CD14-positive monocyte (primary cell): ENCODE data around the gene ZNF408. TPM values are rescaled to one million over a fixed set of nuclear protein-coding genes. Genes with fewer than 3 reads are reported as not detected.

Experiments
- DNase-seq, 3 donors: peaks; one replicate each; pipeline ENCODE4 v3.0.0-alpha.2; 2011 to 2022
- H2AFZ ChIP-seq: 2 replicates; pipeline ENCODE4 v1.6.0; 2012; ENCODE audit warnings: mild to moderate bottlenecking, low read depth, low read length, inconsistent platforms; ENCODE audit not compliant: insufficient read depth, poor library complexity, severe bottlenecking
- H3K27ac ChIP-seq, 2 donors: 1 replicate in 1 of 2; 2 replicates in 1 of 2; pipeline ENCODE4 v1.5.1; 2012 to 2013; ENCODE audit warnings: low read length in 2 of 2, control low read depth in 1 of 2, inconsistent platforms in 1 of 2, low read depth in 1 of 2, mild to moderate bottlenecking in 1 of 2
- H3K27me3 ChIP-seq, 2 donors: one replicate each; pipeline versions ENCODE4 v1.6.0 to v1.6.1; 2011 to 2013; ENCODE audit warnings: low read length in 2 of 2; ENCODE audit not compliant: control insufficient read depth in 2 of 2, insufficient read depth in 2 of 2
- H3K36me3 ChIP-seq, 2 donors: replicated peaks in 1 of 2; 1 replicate in 1 of 2; 2 replicates in 1 of 2; pipeline versions ENCODE4 v1.5.1 to v1.6.1; 2012 to 2013; ENCODE audit warnings: low read length in 2 of 2, control low read depth in 1 of 2, inconsistent platforms in 1 of 2, mild to moderate bottlenecking in 1 of 2; ENCODE audit not compliant: insufficient read depth in 2 of 2, control insufficient read depth in 1 of 2
- H3K4me1 ChIP-seq, 2 donors: 1 replicate in 1 of 2; 2 replicates in 1 of 2; pipeline versions ENCODE4 v1.5.1 to v1.6.1; 2012 to 2013; ENCODE audit warnings: low read length in 2 of 2, control low read depth in 1 of 2, inconsistent platforms in 1 of 2, mild to moderate bottlenecking in 1 of 2, moderate library complexity in 1 of 2; ENCODE audit not compliant: insufficient read depth in 2 of 2, control insufficient read depth in 1 of 2
- H3K4me2 ChIP-seq: replicated peaks from 2 replicates; pipeline ENCODE3; 2012; ENCODE audit warnings: low read length, moderate library complexity, mild to moderate bottlenecking; ENCODE audit not compliant: poor library complexity, severe bottlenecking; ENCODE audit errors: extremely low read depth
- H3K4me3 ChIP-seq, 3 experiments: fragments of 200-600 bp in 1 of 3; sonication (generic) in 1 of 3; replicated peaks in 1 of 3; 1 replicate in 2 of 3; 2 replicates in 1 of 3; pipeline ENCODE4 v1.5.1; 2011 to 2013; ENCODE audit warnings: low read length in 3 of 3, mild to moderate bottlenecking in 3 of 3, control low read depth in 2 of 3, low read depth in 2 of 3, inconsistent platforms in 1 of 3, moderate library complexity in 1 of 3
- H3K79me2 ChIP-seq: 2 replicates; pipeline ENCODE4 v1.6.0; 2012; ENCODE audit warnings: mild to moderate bottlenecking, control low read depth, inconsistent platforms, low read length, moderate library complexity; ENCODE audit not compliant: insufficient read depth
- H3K9ac ChIP-seq: 2 replicates; pipeline ENCODE4 v1.6.0; 2017; ENCODE audit warnings: low read length, mild to moderate bottlenecking; ENCODE audit not compliant: insufficient read depth, poor library complexity, severe bottlenecking
- H3K9me3 ChIP-seq, 2 donors: replicated peaks in 1 of 2; 1 replicate in 1 of 2; 2 replicates in 1 of 2; pipeline versions ENCODE4 v1.5.1 to v1.6.1; 2012 to 2013; ENCODE audit warnings: low read length in 2 of 2, control low read depth in 1 of 2; ENCODE audit not compliant: control insufficient read depth in 1 of 2, insufficient read depth in 1 of 2
- H4K20me1 ChIP-seq: 2 replicates; pipeline ENCODE4 v1.6.0; 2012; ENCODE audit warnings: mild to moderate bottlenecking, low read length, control low read depth, moderate library complexity; ENCODE audit not compliant: insufficient read depth
- H3K27ac Mint-ChIP-seq, 7 donors: one replicate each; pipeline ENCODE4 v1.8.0; 2020; ENCODE audit warnings: mild to moderate bottlenecking in 7 of 7, mixed read lengths in 7 of 7, moderate library complexity in 6 of 7, inconsistent platforms in 2 of 7
- H3K27me3 Mint-ChIP-seq, 3 donors: one replicate each; pipeline ENCODE4 v1.8.0; 2021 to 2022; ENCODE audit warnings: low read depth in 3 of 3, mild to moderate bottlenecking in 3 of 3, mixed read lengths in 3 of 3, moderate library complexity in 3 of 3, inconsistent platforms in 1 of 3
- H3K36me3 Mint-ChIP-seq, 2 donors: one replicate each; pipeline ENCODE4 v1.8.0; 2020; ENCODE audit warnings: mixed read lengths in 2 of 2, inconsistent platforms in 1 of 2, mild to moderate bottlenecking in 1 of 2
- H3K4me1 Mint-ChIP-seq: one replicate; pipeline ENCODE4 v1.8.0; 2020; ENCODE audit warnings: mild to moderate bottlenecking, mixed read lengths
- H3K4me3 Mint-ChIP-seq, 2 donors: one replicate each; pipeline ENCODE4 v1.8.0; 2020; ENCODE audit warnings: mild to moderate bottlenecking in 2 of 2, mixed read lengths in 2 of 2, moderate library complexity in 1 of 2
- H3K9me3 Mint-ChIP-seq, 7 donors: one replicate each; pipeline ENCODE4 v1.8.0; 2020 to 2022; ENCODE audit warnings: mixed read lengths in 7 of 7, mild to moderate bottlenecking in 6 of 7, moderate library complexity in 6 of 7, inconsistent platforms in 2 of 7
- WGBS: methylation state at CpG from one replicate; pipeline ENCODE4 v1.1.5; 2013; ENCODE audit warnings: missing lambda C conversion rate; ENCODE audit not compliant: insufficient coverage; 5-methylcytosine and 5-hydroxymethylcytosine counted together
- intact Hi-C, 2 donors: fragments of 100-400 bp; cut with micrococcal nuclease; formaldehyde crosslinking; loops; one replicate each; pipeline versions ENCODE4 v1.15.0 to v1.15.1; 2023
- polyA plus RNA-seq, 3 donors: library from polyadenylated mRNA; depleted of rRNA in 1 of 3; unstranded in 2 of 3; stranded (reverse) in 1 of 3; fragments of 300-500 nt in 2 of 3; fragments of >200 nt in 1 of 3; fragmentation: Illumina TruSeq in 2 of 3; gene quantifications; 1 replicate in 2 of 3; 2 replicates in 1 of 3; pipeline ENCODE4 v1.2.3, GENCODE V29; 2012 to 2021
- TF ChIP-seq, protein P1 (sequence below): fragments of 200-600 bp; IDR thresholded peaks from one replicate; pipeline ENCODE4 v1.8.0; 2022; ENCODE audit warnings: antibody characterized with exemption, mild to moderate bottlenecking

The ZNF408 gene
- polyA plus RNA-seq, 3 donors = 4.1 to 4.5 (median 4.2) TPM

DNA sequence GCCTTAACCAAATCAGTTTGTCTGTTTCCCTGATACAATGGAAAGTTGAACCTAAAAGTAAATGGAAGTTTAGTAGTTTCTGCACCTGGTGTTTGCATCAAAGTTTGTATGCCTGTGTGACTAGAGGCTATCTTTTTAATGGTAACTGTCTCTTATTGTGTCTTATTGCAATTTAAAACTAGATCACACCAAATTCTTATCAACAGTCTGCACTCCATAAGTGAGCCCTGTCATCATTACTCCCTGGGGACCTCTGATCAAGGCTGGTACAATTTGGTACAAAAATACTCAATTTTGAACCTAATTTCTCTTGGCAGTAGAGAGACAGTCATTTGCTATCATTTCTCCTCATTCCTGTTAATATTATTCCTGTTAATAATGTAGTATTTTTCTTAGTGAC lies 38.5 kb upstream of the ZNF408 start:
- Mint-ChIP-seq H3K4me3 (no peak overlapping the region), H3K9me3 (no peaks in the 10 kb centered on the region), H3K4me1 (peaks cover 26% of the 10 kb centered on the region), H3K27me3 (peaks cover 0 to 1% (median 0%) of the 10 kb centered on the region in 3 donors), H3K36me3 (peaks cover 83 to 97% of the 10 kb centered on the region in 2 donors), H3K27ac (peak overlapping the region in 1 of 7 donors; percentile 36)
- no peak overlapping the region for H3K4me2 ChIP-seq
- H3K27me3 ChIP-seq = no peaks in the 10 kb centered on the region
- H4K20me1 ChIP-seq = peaks cover 5% of the 10 kb centered on the region
- H3K79me2 ChIP-seq = peaks cover 17% of the 10 kb centered on the region
- intact Hi-C loops = no loop called here
- H3K4me3 ChIP-seq = no peak overlapping the region
- peaks cover 77 to 97% of the 10 kb centered on the region in 2 donors for H3K36me3 ChIP-seq
- no peak overlapping the region for H3K27ac ChIP-seq
- H3K9me3 ChIP-seq = no peaks in the 10 kb centered on the region
- no peak overlapping the region for H2AFZ ChIP-seq
- TF ChIP-seq, protein P1, sequence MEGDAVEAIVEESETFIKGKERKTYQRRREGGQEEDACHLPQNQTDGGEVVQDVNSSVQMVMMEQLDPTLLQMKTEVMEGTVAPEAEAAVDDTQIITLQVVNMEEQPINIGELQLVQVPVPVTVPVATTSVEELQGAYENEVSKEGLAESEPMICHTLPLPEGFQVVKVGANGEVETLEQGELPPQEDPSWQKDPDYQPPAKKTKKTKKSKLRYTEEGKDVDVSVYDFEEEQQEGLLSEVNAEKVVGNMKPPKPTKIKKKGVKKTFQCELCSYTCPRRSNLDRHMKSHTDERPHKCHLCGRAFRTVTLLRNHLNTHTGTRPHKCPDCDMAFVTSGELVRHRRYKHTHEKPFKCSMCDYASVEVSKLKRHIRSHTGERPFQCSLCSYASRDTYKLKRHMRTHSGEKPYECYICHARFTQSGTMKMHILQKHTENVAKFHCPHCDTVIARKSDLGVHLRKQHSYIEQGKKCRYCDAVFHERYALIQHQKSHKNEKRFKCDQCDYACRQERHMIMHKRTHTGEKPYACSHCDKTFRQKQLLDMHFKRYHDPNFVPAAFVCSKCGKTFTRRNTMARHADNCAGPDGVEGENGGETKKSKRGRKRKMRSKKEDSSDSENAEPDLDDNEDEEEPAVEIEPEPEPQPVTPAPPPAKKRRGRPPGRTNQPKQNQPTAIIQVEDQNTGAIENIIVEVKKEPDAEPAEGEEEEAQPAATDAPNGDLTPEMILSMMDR = no peak
- no peak overlapping the region for H3K9ac ChIP-seq
- peaks cover 14 to 17% of the 10 kb centered on the region in 2 donors for H3K4me1 ChIP-seq
- no peak for DNase-seq

DNA sequence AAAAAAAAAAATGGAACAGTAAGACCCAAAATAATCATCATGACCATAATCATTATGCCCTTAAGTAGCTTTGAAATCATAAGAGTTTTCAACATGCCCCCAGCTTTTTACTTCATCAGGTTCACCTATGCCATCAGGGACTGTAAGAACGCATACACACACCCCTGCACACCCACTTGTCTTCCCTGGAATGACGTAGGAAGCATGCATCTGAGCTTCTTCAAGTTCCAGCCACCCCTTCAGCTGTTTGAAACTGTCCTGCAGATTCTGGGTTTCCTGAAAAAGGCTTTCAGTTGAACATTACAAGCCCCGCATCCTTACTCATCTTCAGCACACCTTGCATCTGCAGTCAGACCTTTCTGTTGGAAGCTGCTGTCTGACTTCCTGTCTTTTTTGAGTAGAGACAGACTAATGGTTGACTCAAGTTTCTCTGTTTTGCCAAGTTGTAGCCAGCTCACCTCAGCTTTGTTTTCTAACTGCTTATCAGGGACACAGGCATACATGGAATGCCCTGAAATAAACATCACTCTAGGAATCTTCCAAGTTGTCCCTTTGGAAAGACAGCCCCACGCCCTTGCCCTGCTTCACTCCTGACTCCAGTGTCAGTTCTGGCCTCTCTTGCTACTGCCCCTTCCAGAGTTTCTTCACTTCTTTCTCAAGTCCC lies 37.4 kb upstream of the ZNF408 start:
- Mint-ChIP-seq H3K4me3 (no peak overlapping the region), H3K27me3 (peaks cover 0 to 1% (median 0%) of the 10 kb centered on the region in 3 donors), H3K27ac (peak overlapping the region in 3 of 7 donors; percentile 3 to 61 (median 46)), H3K4me1 (peaks cover 19% of the 10 kb centered on the region), H3K9me3 (no peaks in the 10 kb centered on the region), H3K36me3 (peaks cover 82 to 97% of the 10 kb centered on the region in 2 donors)
- peaks cover 81 to 97% of the 10 kb centered on the region in 2 donors for H3K36me3 ChIP-seq
- H3K79me2 ChIP-seq = peaks cover 25% of the 10 kb centered on the region
- H3K27ac ChIP-seq = peak overlapping the region in 1 of 2 donors; percentile 16
- peaks cover 5% of the 10 kb centered on the region for H4K20me1 ChIP-seq
- no peak overlapping the region for H3K4me3 ChIP-seq
- no peak overlapping the region for H2AFZ ChIP-seq
- H3K27me3 ChIP-seq = no peaks in the 10 kb centered on the region
- intact Hi-C loops = no loop called here
- WGBS = 97% methylated on average over 4 of the region's 4 CpGs
- H3K9me3 ChIP-seq = no peaks in the 10 kb centered on the region
- H3K9ac ChIP-seq = no peak overlapping the region
- DNase-seq = no peak
- H3K4me2 ChIP-seq = no peak overlapping the region
- H3K4me1 ChIP-seq = peaks cover 14 to 17% of the 10 kb centered on the region in 2 donors
- TF ChIP-seq, protein P1 = no peak
